IMR-90 (cell line): Measurements from ENCODE around the gene PCGF3. TPM values are rescaled to one million over a fixed set of nuclear protein-coding genes. Genes with fewer than 3 reads are reported as not detected.

Experiments
- ATAC-seq: fragments of 200-7000 bp; cut with Tn5 transposase; 2 replicates; pipeline ENCODE4 v1.9.1; 2020; ENCODE audit warnings: low read depth, mild to moderate bottlenecking, moderate library complexity
- BruUV-seq: library from RNA; stranded (reverse); fragments of 400-500 nt; replicated peaks from 2 replicates; lab custom pipeline; 2021; lab: Mats Ljungman, UMichigan
- CTCF ChIA-PET: fragments of 300-600 bp; formaldehyde crosslinking; extraction: SDS; loops from one replicate; lab custom pipeline; 2021; ENCODE audit warnings: antibody characterized with exemption; lab: Yijun Ruan, JAX
- POLR2A ChIA-PET: fragments of 300-600 bp; sonication (Branson Sonifier 250); formaldehyde crosslinking; loops from one replicate; lab custom pipeline; 2022; ENCODE audit warnings: antibody characterized with exemption; ENCODE audit not compliant: unreplicated experiment; lab: Charles Lee
- DNase-seq: peaks from one replicate; pipeline ENCODE4 v3.0.0; 2013
- H2AFZ ChIP-seq: replicated peaks from 2 replicates; pipeline ENCODE3; 2013; ENCODE audit warnings: low read length, mild to moderate bottlenecking; ENCODE audit not compliant: poor library complexity
- H2AK5ac ChIP-seq: 2 replicates; pipeline ENCODE4 v1.6.1; 2013; ENCODE audit warnings: low read depth, low read length, inconsistent platforms
- H2AK9ac ChIP-seq: replicated peaks from 2 replicates; pipeline ENCODE3; 2013; ENCODE audit warnings: mild to moderate bottlenecking, low read depth, low read length, moderate library complexity; ENCODE audit not compliant: poor library complexity
- H2BK120ac ChIP-seq: 2 replicates; pipeline ENCODE4 v1.6.1; 2013; ENCODE audit warnings: low read depth, low read length, inconsistent platforms
- H2BK15ac ChIP-seq: 3 replicates; pipeline ENCODE4 v1.6.1; 2013; ENCODE audit warnings: low read depth, low read length, inconsistent platforms
- H2BK20ac ChIP-seq: 2 replicates; pipeline ENCODE4 v1.6.1; 2013; ENCODE audit warnings: low read depth, mild to moderate bottlenecking, inconsistent platforms, low read length, moderate library complexity
- H2BK5ac ChIP-seq: 2 replicates; pipeline ENCODE4 v1.6.1; 2013; ENCODE audit warnings: mild to moderate bottlenecking, low read depth, low read length, inconsistent platforms; ENCODE audit not compliant: poor library complexity, severe bottlenecking
- H3K14ac ChIP-seq: replicated peaks from 2 replicates; pipeline ENCODE4 v1.6.1; 2013; ENCODE audit warnings: low read depth, low read length, inconsistent platforms
- H3K18ac ChIP-seq: 2 replicates; pipeline ENCODE4 v1.6.1; 2013; ENCODE audit warnings: low read depth, low read length, control low read depth
- H3K23ac ChIP-seq: 2 replicates; pipeline ENCODE4 v1.6.1; 2013; ENCODE audit warnings: low read depth, low read length, inconsistent platforms
- H3K27ac ChIP-seq: 2 replicates; pipeline ENCODE4 v1.5.1; 2013; ENCODE audit warnings: mild to moderate bottlenecking, control low read depth, low read length; ENCODE audit not compliant: insufficient read depth
- H3K27me3 ChIP-seq: 2 replicates; pipeline ENCODE4 v1.6.1; 2013; ENCODE audit warnings: low read length; ENCODE audit not compliant: control insufficient read depth, insufficient read depth
- H3K36me3 ChIP-seq: 2 replicates; pipeline ENCODE4 v1.6.1; 2013; ENCODE audit warnings: low read length, mixed read lengths; ENCODE audit not compliant: control insufficient read depth, insufficient read depth
- H3K4ac ChIP-seq: 2 replicates; pipeline ENCODE4 v1.6.1; 2013; ENCODE audit warnings: low read depth, low read length, inconsistent platforms
- H3K4me1 ChIP-seq: 2 replicates; pipeline ENCODE4 v1.6.1; 2013; ENCODE audit warnings: low read length, mixed read lengths; ENCODE audit not compliant: control insufficient read depth, insufficient read depth
- H3K4me2 ChIP-seq: 2 replicates; pipeline ENCODE4 v1.6.1; 2013; ENCODE audit warnings: low read depth, mild to moderate bottlenecking, control low read depth, low read length, moderate library complexity
- H3K4me3 ChIP-seq: 2 replicates; pipeline ENCODE4 v1.5.1; 2013; ENCODE audit warnings: low read depth, mild to moderate bottlenecking, control low read depth, low read length, moderate library complexity; ENCODE audit not compliant: insufficient read depth
- H3K56ac ChIP-seq: 2 replicates; pipeline ENCODE4 v1.6.1; 2013; ENCODE audit warnings: low read length, inconsistent platforms; ENCODE audit not compliant: insufficient read depth; ENCODE audit errors: extremely low read depth
- H3K79me1 ChIP-seq, 2 experiments: 2 replicates each; pipeline ENCODE4 v1.6.1; 2013; ENCODE audit warnings: low read length in 2 of 2, inconsistent platforms in 1 of 2, low read depth in 1 of 2
- H3K9ac ChIP-seq: 2 replicates; pipeline ENCODE4 v1.6.1; 2013; ENCODE audit warnings: low read depth, low read length, control low read depth
- H3K9me1 ChIP-seq: 2 replicates; pipeline ENCODE4 v1.6.1; 2013; ENCODE audit warnings: low read length, inconsistent platforms; ENCODE audit not compliant: insufficient read depth
- H3K9me3 ChIP-seq: 2 replicates; pipeline ENCODE4 v1.6.1; 2013; ENCODE audit warnings: low read length; ENCODE audit not compliant: control insufficient read depth, insufficient read depth
- H4K20me1 ChIP-seq: 2 replicates; pipeline ENCODE4 v1.6.1; 2013; ENCODE audit warnings: low read length, inconsistent platforms; ENCODE audit not compliant: insufficient read depth
- H4K5ac ChIP-seq: 2 replicates; pipeline ENCODE4 v1.6.1; 2013; ENCODE audit warnings: mild to moderate bottlenecking, low read depth, low read length, control low read depth
- H4K8ac ChIP-seq, 2 experiments: 2 replicates each; pipeline ENCODE4 v1.6.1; 2013; ENCODE audit warnings: low read depth in 2 of 2, low read length in 2 of 2, control low read depth in 1 of 2, inconsistent platforms in 1 of 2
- H4K91ac ChIP-seq: 2 replicates; pipeline ENCODE4 v1.6.1; 2013; ENCODE audit warnings: low read depth, low read length, inconsistent platforms; ENCODE audit not compliant: insufficient read depth
- BHLHE40 ChIP-seq: fragments of 150-350 bp; IDR thresholded peaks from 2 replicates; pipeline ENCODE4 v1.6.1; 2016; ENCODE audit warnings: mild to moderate bottlenecking, low read depth, low read length
- CEBPB ChIP-seq: IDR thresholded peaks from 2 replicates; pipeline ENCODE4 v1.6.1; 2012; ENCODE audit warnings: low read depth, low read length, improper control_type of control experiment
- CHD1 ChIP-seq: IDR thresholded peaks from 2 replicates; pipeline ENCODE4 v1.6.1; 2012; ENCODE audit warnings: low read depth, low read length, improper control_type of control experiment
- FOS ChIP-seq: fragments of 150-350 bp; IDR thresholded peaks from 2 replicates; pipeline ENCODE4 v1.6.1; 2016; ENCODE audit warnings: low read depth, low read length
- MAFK ChIP-seq: IDR thresholded peaks from 2 replicates; pipeline ENCODE4 v1.6.1; 2012; ENCODE audit warnings: low read depth, low read length, improper control_type of control experiment
- MAZ ChIP-seq: IDR thresholded peaks from 2 replicates; pipeline ENCODE4 v1.6.1; 2012; ENCODE audit warnings: low read depth, mild to moderate bottlenecking, low read length, improper control_type of control experiment, moderate library complexity, borderline replicate concordance
- MXI1 ChIP-seq: IDR thresholded peaks from 2 replicates; pipeline ENCODE4 v1.6.1; 2012; ENCODE audit warnings: low read depth, mild to moderate bottlenecking, low read length, moderate library complexity, borderline replicate concordance
- NFE2L2 ChIP-seq: fragments of 150-350 bp; IDR thresholded peaks from 2 replicates; pipeline ENCODE4 v1.6.1; 2016; ENCODE audit warnings: low read depth, mild to moderate bottlenecking, low read length
- RAD21 ChIP-seq: IDR thresholded peaks from 2 replicates; pipeline ENCODE4 v1.6.1; 2012; ENCODE audit warnings: low read length, improper control_type of control experiment
- RCOR1 ChIP-seq: IDR thresholded peaks from 2 replicates; pipeline ENCODE4 v1.6.1; 2012; ENCODE audit warnings: mild to moderate bottlenecking, low read length, improper control_type of control experiment; ENCODE audit not compliant: insufficient replicate concordance
- WGBS, 2 experiments: methylation state at CpG; one replicate each; pipeline versions ENCODE4 v1.1.5 to v1.1.7; 2013; ENCODE audit warnings: missing lambda C conversion rate in 2 of 2; ENCODE audit not compliant: insufficient read length in 1 of 2; ENCODE audit errors: extremely low coverage in 2 of 2; 5-methylcytosine and 5-hydroxymethylcytosine counted together
- dilution Hi-C: fragments of 300-500 bp; cut with HindIII; formaldehyde crosslinking; loops from one replicate; pipeline ENCODE4 v1.14.3; 2018; ENCODE audit warnings: low sequenced_read_pairs; ENCODE audit not compliant: unreplicated experiment
- in situ Hi-C: fragments of 300-500 bp; cut with MboI; formaldehyde crosslinking; loops from 3 replicates; pipeline ENCODE4 v1.14.3; 2019; ENCODE audit warnings: low sequenced_read_pairs, inconsistent platforms, mixed read lengths
- intact Hi-C: fragments of 100-400 bp; cut with micrococcal nuclease; formaldehyde crosslinking; loops from 2 replicates; pipeline ENCODE4 v1.10.0; 2022
- polyA plus RNA-seq, 3 experiments: library from polyadenylated mRNA; depleted of rRNA; stranded (reverse); fragments of >200 nt; gene quantifications; 2 replicates each; pipeline ENCODE4 v1.2.3, GENCODE V29; 2012; ENCODE audit warnings: low replicate concordance in 1 of 3
- total RNA-seq: library from RNA; depleted of rRNA; stranded (reverse); fragments of >200 nt; gene quantifications from 2 replicates; pipeline ENCODE4 v1.2.3, GENCODE V29; 2012
- TF ChIP-seq, protein P1 (sequence below): fragments of 150-350 bp; IDR thresholded peaks from 2 replicates; pipeline ENCODE4 v1.6.1; 2016; ENCODE audit warnings: low read depth, mild to moderate bottlenecking, low read length, moderate library complexity, borderline replicate concordance
- TF ChIP-seq, protein P2 (sequence below): conservative IDR thresholded peaks from 2 replicates; pipeline ENCODE4 v1.5.1; 2012; ENCODE audit warnings: mild to moderate bottlenecking, low read depth, low read length, improper control_type of control experiment
- TF ChIP-seq, protein P3 (sequence below): fragments of 150-350 bp; IDR thresholded peaks from 2 replicates; pipeline ENCODE4 v1.6.1; 2017; ENCODE audit warnings: mild to moderate bottlenecking, antibody characterized with exemption, low read length, low read depth

PCGF3 gene
- total and polyA plus RNA-seq, 2 of the 4 experiments (the other 2 are of a cell fraction), result 40.0 to 55.3 TPM

DNA sequence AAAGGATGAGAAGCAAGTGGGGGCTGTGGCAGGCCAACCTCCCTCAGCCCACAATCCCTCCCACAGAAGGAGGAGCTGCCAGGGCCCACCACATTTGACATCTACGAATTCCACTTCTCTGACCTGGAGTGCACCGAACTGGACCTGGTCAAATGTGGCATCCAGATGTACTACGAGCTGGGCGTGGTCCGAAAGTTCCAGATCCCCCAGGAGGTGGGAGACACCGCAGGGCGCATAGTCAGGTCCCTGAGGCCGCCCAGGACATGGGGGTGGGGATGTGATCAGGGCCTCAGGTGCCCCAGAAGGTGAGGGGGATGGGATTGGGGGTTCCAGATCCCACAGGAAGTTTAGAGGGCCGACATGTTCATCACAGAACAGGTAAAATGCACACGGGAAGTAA is 45.2 kb upstream of the PCGF3 start:
- no peak overlapping the region for H3K4ac ChIP-seq
- POLR2A ChIA-PET, result no interaction called here
- no peak overlapping the region for H2BK20ac ChIP-seq
- H2AK9ac ChIP-seq, result no peak overlapping the region
- WGBS, 2 experiments, result 66% methylated on average over 2 of the region's 10 CpGs; no CpG with 5 or more reads in 1 of the 2 experiments
- TF ChIP-seq, protein P1, sequence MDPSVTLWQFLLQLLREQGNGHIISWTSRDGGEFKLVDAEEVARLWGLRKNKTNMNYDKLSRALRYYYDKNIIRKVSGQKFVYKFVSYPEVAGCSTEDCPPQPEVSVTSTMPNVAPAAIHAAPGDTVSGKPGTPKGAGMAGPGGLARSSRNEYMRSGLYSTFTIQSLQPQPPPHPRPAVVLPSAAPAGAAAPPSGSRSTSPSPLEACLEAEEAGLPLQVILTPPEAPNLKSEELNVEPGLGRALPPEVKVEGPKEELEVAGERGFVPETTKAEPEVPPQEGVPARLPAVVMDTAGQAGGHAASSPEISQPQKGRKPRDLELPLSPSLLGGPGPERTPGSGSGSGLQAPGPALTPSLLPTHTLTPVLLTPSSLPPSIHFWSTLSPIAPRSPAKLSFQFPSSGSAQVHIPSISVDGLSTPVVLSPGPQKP, result no peak
- TF ChIP-seq RAD21, result no peak
- TF ChIP-seq CEBPB, result no peak
- no peak for TF ChIP-seq RCOR1
- no peak for TF ChIP-seq BHLHE40
- no peak for TF ChIP-seq FOS
- TF ChIP-seq MAFK, result no peak
- TF ChIP-seq MAZ, result no peak
- TF ChIP-seq, protein P2, sequence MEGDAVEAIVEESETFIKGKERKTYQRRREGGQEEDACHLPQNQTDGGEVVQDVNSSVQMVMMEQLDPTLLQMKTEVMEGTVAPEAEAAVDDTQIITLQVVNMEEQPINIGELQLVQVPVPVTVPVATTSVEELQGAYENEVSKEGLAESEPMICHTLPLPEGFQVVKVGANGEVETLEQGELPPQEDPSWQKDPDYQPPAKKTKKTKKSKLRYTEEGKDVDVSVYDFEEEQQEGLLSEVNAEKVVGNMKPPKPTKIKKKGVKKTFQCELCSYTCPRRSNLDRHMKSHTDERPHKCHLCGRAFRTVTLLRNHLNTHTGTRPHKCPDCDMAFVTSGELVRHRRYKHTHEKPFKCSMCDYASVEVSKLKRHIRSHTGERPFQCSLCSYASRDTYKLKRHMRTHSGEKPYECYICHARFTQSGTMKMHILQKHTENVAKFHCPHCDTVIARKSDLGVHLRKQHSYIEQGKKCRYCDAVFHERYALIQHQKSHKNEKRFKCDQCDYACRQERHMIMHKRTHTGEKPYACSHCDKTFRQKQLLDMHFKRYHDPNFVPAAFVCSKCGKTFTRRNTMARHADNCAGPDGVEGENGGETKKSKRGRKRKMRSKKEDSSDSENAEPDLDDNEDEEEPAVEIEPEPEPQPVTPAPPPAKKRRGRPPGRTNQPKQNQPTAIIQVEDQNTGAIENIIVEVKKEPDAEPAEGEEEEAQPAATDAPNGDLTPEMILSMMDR, result no peak
- TF ChIP-seq CHD1, result no peak
- TF ChIP-seq, protein P3, sequence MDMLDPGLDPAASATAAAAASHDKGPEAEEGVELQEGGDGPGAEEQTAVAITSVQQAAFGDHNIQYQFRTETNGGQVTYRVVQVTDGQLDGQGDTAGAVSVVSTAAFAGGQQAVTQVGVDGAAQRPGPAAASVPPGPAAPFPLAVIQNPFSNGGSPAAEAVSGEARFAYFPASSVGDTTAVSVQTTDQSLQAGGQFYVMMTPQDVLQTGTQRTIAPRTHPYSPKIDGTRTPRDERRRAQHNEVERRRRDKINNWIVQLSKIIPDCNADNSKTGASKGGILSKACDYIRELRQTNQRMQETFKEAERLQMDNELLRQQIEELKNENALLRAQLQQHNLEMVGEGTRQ, result no peak
- no peak for TF ChIP-seq MXI1
- no peak for TF ChIP-seq NFE2L2
- H2BK120ac ChIP-seq, result no peak overlapping the region
- CTCF ChIA-PET, result no interaction called here
- H4K91ac ChIP-seq, result no peak overlapping the region
- H2AFZ ChIP-seq, result no peak overlapping the region
- H3K4me3 ChIP-seq, result no peak overlapping the region
- H3K27me3 ChIP-seq, result peaks cover 4% of the 10 kb centered on the region; the same call in 1 of the 2 replicates
- H3K36me3 ChIP-seq, result no peaks in the 10 kb centered on the region
- no peak overlapping the region for H2AK5ac ChIP-seq
- no peaks in the 10 kb centered on the region for H3K9me1 ChIP-seq
- ATAC-seq (no peak), DNase-seq (no peak)
- H4K5ac ChIP-seq, result no peak overlapping the region
- H3K79me1 ChIP-seq, result no peaks in the 10 kb centered on the region
- H3K9me3 ChIP-seq, result peaks cover 18% of the 10 kb centered on the region
- H3K23ac ChIP-seq, result no peak overlapping the region
- no peak overlapping the region for H2BK5ac ChIP-seq
- H3K4me2 ChIP-seq, result no peak overlapping the region
- H3K18ac ChIP-seq, result no peak overlapping the region
- in situ Hi-C loops, result no loop called here
- H2BK15ac ChIP-seq, result no peak overlapping the region
- no peaks in the 10 kb centered on the region for H4K20me1 ChIP-seq
- intact Hi-C loops, result no loop called here
- no TSS peak for BruUV-seq
- H3K27ac ChIP-seq, result no peak overlapping the region
- no peaks in the 10 kb centered on the region for H3K4me1 ChIP-seq
- H3K9ac ChIP-seq, result no peak overlapping the region
- H3K56ac ChIP-seq, result no peak overlapping the region
- H3K14ac ChIP-seq, result no peak overlapping the region
- dilution Hi-C loops, result no loop called here
- no peak overlapping the region for H4K8ac ChIP-seq
